Type B pancreatic cell (in vitro differentiated cells): ENCODE data around the gene PRLH. TPM values are rescaled to one million over a fixed set of nuclear protein-coding genes. Genes with fewer than 3 reads are reported as not detected.

Experiments
- DNase-seq: peaks from one replicate; pipeline ENCODE4 v3.0.0; 2021; ENCODE audit warnings: mixed read lengths; ENCODE audit not compliant: unreplicated experiment; ENCODE audit errors: extremely low spot score
- H3K27ac Mint-ChIP-seq: 2 replicates; pipeline ENCODE4 v1.8.0; 2021; ENCODE audit warnings: mild to moderate bottlenecking, mixed read lengths
- H3K27me3 Mint-ChIP-seq: 2 replicates; pipeline ENCODE4 v1.8.0; 2021; ENCODE audit warnings: mixed read lengths
- H3K36me3 Mint-ChIP-seq: 2 replicates; pipeline ENCODE4 v1.8.0; 2021; ENCODE audit warnings: mixed read lengths
- H3K4me1 Mint-ChIP-seq: one replicate; pipeline ENCODE4 v1.8.0; 2021; ENCODE audit warnings: mixed read lengths; ENCODE audit not compliant: unreplicated experiment
- H3K4me3 Mint-ChIP-seq: 2 replicates; pipeline ENCODE4 v1.8.0; 2021; ENCODE audit warnings: mild to moderate bottlenecking, mixed read lengths
- H3K9me3 Mint-ChIP-seq: 2 replicates; pipeline ENCODE4 v1.8.0; 2021; ENCODE audit warnings: mixed read lengths
- total RNA-seq: library from RNA; stranded (reverse); gene quantifications from 2 replicates; pipeline ENCODE4 v1.2.1, GENCODE V29; 2021; ENCODE audit warnings: low replicate concordance
- TF ChIP-seq, protein P1 (sequence below): fragments of 200-600 bp; sonication (generic); conservative IDR thresholded peaks from 2 replicates; pipeline ENCODE4 v1.5.0; 2021; ENCODE audit warnings: antibody characterized with exemption, mild to moderate bottlenecking

Gene PRLH
- total RNA-seq, 1 donor from 2014 or later, result not detected

DNA sequence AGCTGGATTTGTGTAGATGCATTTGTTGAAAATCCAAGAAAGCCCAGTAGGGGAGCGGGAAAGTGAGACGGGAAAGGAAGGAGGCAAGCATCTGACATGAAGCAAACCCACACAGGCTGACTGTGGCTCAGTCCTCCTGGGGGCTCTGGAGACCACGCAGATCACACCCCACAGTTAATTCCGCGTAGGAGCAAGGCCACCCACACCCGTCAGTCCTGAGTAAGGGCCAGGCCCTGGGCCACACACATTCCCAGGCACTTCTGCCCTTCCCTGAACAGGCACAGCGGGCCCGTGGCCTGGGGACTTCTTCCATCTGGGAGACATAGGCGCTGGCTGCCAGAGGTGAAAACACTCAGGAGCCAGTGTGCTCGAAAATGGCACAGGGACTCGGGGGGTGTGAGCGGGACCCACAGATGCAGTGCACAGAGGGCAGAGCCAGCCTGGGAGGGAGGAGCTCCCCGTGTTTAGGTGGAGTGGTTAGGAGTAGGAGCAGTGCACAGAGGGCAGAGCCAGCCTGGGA lies 19.4 kb upstream of the PRLH start:
- Mint-ChIP-seq H3K4me1 (no peaks in the 10 kb centered on the region), H3K4me3 (no peak overlapping the region), H3K27me3 (no peaks in the 10 kb centered on the region), H3K36me3 (no peaks in the 10 kb centered on the region), H3K9me3 (no peaks in the 10 kb centered on the region), H3K27ac (no peak overlapping the region)
- TF ChIP-seq, protein P1, sequence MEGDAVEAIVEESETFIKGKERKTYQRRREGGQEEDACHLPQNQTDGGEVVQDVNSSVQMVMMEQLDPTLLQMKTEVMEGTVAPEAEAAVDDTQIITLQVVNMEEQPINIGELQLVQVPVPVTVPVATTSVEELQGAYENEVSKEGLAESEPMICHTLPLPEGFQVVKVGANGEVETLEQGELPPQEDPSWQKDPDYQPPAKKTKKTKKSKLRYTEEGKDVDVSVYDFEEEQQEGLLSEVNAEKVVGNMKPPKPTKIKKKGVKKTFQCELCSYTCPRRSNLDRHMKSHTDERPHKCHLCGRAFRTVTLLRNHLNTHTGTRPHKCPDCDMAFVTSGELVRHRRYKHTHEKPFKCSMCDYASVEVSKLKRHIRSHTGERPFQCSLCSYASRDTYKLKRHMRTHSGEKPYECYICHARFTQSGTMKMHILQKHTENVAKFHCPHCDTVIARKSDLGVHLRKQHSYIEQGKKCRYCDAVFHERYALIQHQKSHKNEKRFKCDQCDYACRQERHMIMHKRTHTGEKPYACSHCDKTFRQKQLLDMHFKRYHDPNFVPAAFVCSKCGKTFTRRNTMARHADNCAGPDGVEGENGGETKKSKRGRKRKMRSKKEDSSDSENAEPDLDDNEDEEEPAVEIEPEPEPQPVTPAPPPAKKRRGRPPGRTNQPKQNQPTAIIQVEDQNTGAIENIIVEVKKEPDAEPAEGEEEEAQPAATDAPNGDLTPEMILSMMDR, result no peak
- DNase-seq, result no peak

DNA sequence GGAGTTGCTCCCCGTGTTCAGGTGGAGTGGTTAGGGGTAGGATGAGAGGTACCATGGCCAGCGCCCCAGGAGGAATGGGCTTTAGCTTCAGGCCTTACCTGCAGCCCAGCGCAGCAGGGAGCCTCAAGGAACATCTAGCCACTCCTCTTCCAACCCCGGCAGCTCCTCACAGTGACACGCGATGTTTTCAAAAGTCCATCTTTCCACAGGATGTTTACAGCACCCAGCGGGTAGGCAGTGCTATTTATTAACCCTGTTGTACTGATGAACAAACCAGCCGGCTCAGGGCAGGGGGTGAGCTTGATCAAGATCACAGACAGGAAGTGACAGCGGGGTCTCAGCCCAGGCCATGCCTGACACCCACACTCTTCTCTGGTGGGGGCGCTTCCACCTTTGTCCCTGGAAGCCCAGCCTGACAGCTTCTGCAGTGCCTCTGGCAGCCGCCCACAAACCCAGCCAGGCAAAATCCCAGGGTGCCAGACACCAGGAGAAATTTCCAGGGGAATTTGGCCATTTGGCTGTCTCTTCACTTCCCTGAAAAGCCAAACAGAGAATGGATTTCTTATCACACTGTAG lies 18.4 kb upstream of the PRLH start:
- Mint-ChIP-seq H3K4me3 (no peak overlapping the region), H3K27me3 (no peaks in the 10 kb centered on the region), H3K27ac (no peak overlapping the region), H3K4me1 (no peaks in the 10 kb centered on the region), H3K36me3 (no peaks in the 10 kb centered on the region), H3K9me3 (no peaks in the 10 kb centered on the region)
- no peak for DNase-seq
- TF ChIP-seq, protein P1, result no peak

DNA sequence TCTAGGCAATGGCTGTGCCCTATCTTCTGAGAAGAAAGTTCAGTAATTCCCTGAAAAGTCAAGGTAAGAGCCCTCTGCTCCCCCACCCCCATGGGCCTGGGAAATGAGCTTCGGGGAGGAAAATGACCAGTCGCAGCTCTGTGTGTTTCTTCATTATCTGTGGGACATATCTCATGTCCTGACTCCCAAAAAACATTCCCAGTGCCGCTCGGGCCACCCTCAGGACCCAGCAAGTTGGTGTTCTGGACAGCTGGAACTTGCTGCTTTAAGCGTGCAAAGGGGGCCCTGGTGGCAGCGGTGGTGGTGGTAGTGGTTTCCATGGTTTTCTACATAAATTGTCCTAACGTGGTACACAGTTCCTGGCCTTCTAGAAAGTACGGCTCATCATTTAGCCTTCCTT lies 17.2 kb upstream of the PRLH start:
- no peaks in the 10 kb centered on the region for H3K36me3 Mint-ChIP-seq
- DNase-seq, result no peak
- no peaks in the 10 kb centered on the region for H3K9me3 Mint-ChIP-seq
- no peak overlapping the region for H3K4me3 Mint-ChIP-seq
- TF ChIP-seq, protein P1, result no peak
- no peaks in the 10 kb centered on the region for H3K4me1 Mint-ChIP-seq
- H3K27me3 Mint-ChIP-seq, result no peaks in the 10 kb centered on the region
- no peak overlapping the region for H3K27ac Mint-ChIP-seq

DNA sequence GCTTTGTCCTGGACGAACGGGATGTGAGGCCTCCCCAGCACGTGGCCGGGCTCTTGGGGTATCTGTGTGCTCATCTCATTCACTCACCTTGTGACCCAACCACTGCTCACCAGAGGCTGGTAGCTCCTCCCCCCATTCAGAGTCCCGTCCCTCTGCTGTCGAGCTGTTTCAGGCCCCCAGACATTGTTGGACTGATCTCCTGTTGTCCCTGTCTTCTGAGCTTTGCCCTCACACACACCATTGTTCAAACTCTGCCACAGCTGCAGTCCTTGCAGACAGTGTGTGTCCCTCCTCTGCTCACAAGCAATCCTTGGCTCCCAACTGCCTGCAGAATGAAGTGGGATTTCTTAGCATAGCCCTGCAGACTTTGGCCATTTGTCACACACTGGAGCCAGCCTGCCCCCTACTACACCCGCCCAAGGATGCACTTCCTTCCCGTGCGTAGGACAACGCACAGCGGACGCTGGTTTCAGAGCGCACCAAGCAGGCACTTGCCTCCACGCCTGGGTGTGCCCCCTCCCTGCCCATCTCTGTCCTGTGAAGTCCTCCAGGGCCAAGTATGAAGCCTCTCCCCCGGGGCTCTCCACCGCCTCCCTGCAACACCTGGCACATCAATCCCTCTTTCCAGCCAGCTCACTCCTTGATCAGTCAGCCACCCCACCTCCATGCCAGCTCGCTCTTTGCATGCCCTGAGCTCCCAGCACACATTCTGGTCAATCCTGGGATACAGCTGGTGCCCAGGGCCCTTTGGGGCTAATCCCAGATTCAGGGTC lies 16.5 kb upstream of the PRLH start:
- DNase-seq, result no peak
- no peak overlapping the region for H3K4me3 Mint-ChIP-seq

DNA sequence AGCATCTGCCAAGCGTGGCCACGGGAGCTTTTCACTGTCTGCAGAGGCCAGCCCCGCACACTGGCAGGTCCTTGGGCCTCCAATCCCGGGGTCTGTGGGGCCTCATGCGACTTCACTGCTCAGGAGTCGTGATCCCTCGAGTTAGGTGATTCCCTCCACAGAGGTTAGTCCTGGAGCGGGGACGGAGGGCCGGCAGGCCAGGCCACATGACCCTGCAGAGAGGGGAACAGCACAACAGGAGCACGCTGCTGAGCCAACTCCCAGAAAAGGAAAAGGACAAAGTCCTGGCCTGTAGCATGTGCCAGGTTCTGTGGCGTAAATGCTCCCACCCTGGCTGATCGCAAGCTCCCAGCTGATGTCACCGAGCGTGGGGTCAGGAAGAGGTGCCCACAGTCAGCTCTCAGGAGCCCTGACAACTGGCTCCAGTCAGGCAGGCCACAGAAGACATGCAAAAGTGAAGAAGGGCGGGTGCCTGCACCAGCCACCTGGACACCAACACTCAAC lies 15.3 kb upstream of the PRLH start:
- H3K4me3 Mint-ChIP-seq, result no peak overlapping the region
- TF ChIP-seq, protein P1, result no peak
- H3K9me3 Mint-ChIP-seq, result no peaks in the 10 kb centered on the region
- no peaks in the 10 kb centered on the region for H3K27me3 Mint-ChIP-seq
- no peaks in the 10 kb centered on the region for H3K36me3 Mint-ChIP-seq
- no peaks in the 10 kb centered on the region for H3K4me1 Mint-ChIP-seq
- H3K27ac Mint-ChIP-seq, result no peak overlapping the region
- no peak for DNase-seq

More for the DNA sequence above, 16.5 kb upstream of the PRLH start:
- TF ChIP-seq, protein P1, result no peak
- Mint-ChIP-seq H3K4me1 (no peaks in the 10 kb centered on the region), H3K36me3 (no peaks in the 10 kb centered on the region), H3K27me3 (no peaks in the 10 kb centered on the region), H3K9me3 (no peaks in the 10 kb centered on the region), H3K27ac (peak overlapping the region; percentile 50)
